ENCODE measurements around the gene ANXA8.

The ANXA8 gene

DNA sequence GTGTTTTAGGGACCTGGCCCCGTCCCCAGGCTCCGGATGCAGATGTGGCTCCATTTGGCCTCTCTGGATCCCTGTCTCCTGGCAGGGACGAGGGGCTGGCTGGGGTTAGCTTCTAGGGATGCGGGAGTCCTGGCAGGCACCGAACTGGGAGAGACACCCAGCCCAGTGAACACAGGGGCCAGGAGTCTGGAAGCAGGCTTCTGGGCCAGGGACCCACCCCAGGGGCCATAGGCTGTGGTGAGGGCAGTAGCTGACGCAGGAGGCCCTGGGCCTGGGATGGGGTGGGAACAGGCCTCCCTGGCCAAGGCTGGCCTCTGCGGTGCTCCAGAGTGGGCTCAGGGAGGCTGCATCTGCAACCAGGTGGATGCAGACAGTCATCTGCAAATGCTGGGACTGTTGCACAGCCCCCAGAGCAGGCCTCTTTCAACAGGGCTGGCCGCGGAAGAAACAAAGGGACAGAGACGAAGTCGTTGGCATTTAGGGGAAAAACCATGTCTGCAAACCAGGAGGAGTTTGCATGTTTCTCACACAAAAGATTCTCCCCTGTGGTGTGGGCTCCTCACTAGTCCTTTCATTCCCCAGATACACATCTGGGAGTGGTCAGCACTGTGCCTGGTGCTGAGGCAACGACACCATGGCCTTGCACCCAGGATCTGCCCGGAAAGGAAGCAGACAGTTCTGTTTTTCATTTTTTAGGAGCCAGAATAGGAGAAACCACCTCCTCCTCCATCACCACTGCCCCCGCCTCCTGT is 63.4 kb downstream of the ANXA8 start:
- Histone ChIP-seq H3K9ac (ENCODE audit: low read length) (no peak overlapping the region), H3K27ac (ENCODE audit: low read depth, low read length, poor library complexity, severe bottlenecking) (no peak overlapping the region), H2AFZ (ENCODE audit: low read length) (no peak overlapping the region), H3K4me3 (ENCODE audit: low read depth, low read length, poor library complexity, severe bottlenecking) (no peak overlapping the region), H3K9me2 (ENCODE audit: low read depth, low read length) (no peaks in the 10 kb centered on the region), H3K79me2 (ENCODE audit: insufficient read depth, low read length) (no peaks in the 10 kb centered on the region), H3F3A (ENCODE audit: insufficient read depth, low read length) (no peaks in the 10 kb centered on the region), H3K36me3 (ENCODE audit: insufficient read depth, low read length) (no peaks in the 10 kb centered on the region), H3K4me2 (ENCODE audit: low read length) (no peak overlapping the region), H3K27me3 (ENCODE audit: insufficient read depth, low read length) (no peaks in the 10 kb centered on the region), H3K4me1 (ENCODE audit: insufficient read depth, low read length, severe bottlenecking) (no peaks in the 10 kb centered on the region), H4K20me1 (ENCODE audit: insufficient read depth, low read length) (no peaks in the 10 kb centered on the region), H3K9me3 (ENCODE audit: low read length) (no peaks in the 10 kb centered on the region)
- TF ChIP-seq, protein P1, sequence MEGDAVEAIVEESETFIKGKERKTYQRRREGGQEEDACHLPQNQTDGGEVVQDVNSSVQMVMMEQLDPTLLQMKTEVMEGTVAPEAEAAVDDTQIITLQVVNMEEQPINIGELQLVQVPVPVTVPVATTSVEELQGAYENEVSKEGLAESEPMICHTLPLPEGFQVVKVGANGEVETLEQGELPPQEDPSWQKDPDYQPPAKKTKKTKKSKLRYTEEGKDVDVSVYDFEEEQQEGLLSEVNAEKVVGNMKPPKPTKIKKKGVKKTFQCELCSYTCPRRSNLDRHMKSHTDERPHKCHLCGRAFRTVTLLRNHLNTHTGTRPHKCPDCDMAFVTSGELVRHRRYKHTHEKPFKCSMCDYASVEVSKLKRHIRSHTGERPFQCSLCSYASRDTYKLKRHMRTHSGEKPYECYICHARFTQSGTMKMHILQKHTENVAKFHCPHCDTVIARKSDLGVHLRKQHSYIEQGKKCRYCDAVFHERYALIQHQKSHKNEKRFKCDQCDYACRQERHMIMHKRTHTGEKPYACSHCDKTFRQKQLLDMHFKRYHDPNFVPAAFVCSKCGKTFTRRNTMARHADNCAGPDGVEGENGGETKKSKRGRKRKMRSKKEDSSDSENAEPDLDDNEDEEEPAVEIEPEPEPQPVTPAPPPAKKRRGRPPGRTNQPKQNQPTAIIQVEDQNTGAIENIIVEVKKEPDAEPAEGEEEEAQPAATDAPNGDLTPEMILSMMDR (IDR thresholded peaks at IDR 0.05; ENCODE audit: low read length): no peak
- no peak for TF ChIP-seq EZH2 (IDR thresholded peaks at IDR 0.05; ENCODE audit: borderline replicate concordance, low read length)

DNA sequence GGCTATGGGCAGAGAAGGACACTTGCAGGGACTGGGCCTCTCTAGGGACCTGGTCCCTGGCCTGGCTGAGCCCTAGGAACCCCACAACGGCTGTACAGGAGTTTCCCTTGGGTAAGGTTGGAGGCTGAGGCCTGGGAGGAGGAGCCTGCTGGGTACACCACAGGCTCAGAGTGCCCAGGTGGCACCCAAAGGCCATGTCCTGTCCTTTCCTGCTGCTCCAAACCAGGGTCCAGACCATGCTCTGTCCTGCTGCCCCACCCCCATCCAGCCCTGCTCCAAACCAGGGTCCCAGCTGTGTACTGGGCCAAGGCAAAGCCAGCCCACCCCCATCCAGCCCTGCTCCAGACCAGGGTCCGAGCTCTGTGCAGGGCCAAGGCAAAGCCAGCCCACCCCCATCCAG is 64.5 kb downstream of the ANXA8 start:
- Histone ChIP-seq H3K36me3 (ENCODE audit: insufficient read depth, low read length) (no peaks in the 10 kb centered on the region), H3K4me3 (ENCODE audit: low read depth, low read length, poor library complexity, severe bottlenecking) (no peak overlapping the region), H3K27me3 (ENCODE audit: insufficient read depth, low read length) (no peaks in the 10 kb centered on the region)

DNA sequence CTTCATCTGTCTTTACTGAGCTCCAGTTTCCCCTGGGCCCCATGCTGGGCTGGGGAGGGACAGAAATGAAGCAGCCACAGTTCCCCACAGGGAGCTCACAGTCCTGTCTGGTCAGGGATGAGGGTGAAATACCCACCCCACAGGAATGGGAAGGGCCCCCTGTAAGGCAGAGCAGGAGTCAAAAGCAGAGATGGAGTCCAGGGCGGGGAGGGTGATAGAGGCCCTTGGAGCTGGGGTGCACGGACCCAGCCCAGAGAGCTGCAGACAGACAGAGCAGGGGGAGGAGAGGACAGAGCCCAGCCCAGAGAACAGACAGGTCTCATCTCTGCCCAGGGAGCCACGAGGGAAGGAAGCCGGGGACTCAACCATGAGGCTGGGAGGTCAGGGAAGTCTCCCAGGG is 64.9 kb downstream of the ANXA8 start:
- Histone ChIP-seq H2AFZ (ENCODE audit: low read length) (no peak overlapping the region), H3K4me1 (ENCODE audit: insufficient read depth, low read length, severe bottlenecking) (no peaks in the 10 kb centered on the region), H3F3A (ENCODE audit: insufficient read depth, low read length) (no peaks in the 10 kb centered on the region), H3K4me2 (ENCODE audit: low read length) (no peak overlapping the region), H3K27me3 (ENCODE audit: insufficient read depth, low read length) (no peaks in the 10 kb centered on the region), H3K36me3 (ENCODE audit: insufficient read depth, low read length) (no peaks in the 10 kb centered on the region), H3K9me2 (ENCODE audit: low read depth, low read length) (no peaks in the 10 kb centered on the region), H3K9me3 (ENCODE audit: low read length) (no peaks in the 10 kb centered on the region), H4K20me1 (ENCODE audit: insufficient read depth, low read length) (no peaks in the 10 kb centered on the region), H3K27ac (ENCODE audit: low read depth, low read length, poor library complexity, severe bottlenecking) (no peak overlapping the region), H3K79me2 (ENCODE audit: insufficient read depth, low read length) (no peaks in the 10 kb centered on the region), H3K4me3 (ENCODE audit: low read depth, low read length, poor library complexity, severe bottlenecking) (no peak overlapping the region), H3K9ac (ENCODE audit: low read length) (no peak overlapping the region)
- TF ChIP-seq, protein P1 (IDR thresholded peaks at IDR 0.05; ENCODE audit: low read length): no peak
- TF ChIP-seq EZH2 (IDR thresholded peaks at IDR 0.05; ENCODE audit: borderline replicate concordance, low read length): no peak

More for the DNA sequence above, 64.5 kb downstream of the ANXA8 start:
- Histone ChIP-seq H3K9me2 (ENCODE audit: low read depth, low read length) (no peaks in the 10 kb centered on the region), H3K9me3 (ENCODE audit: low read length) (no peaks in the 10 kb centered on the region), H3K79me2 (ENCODE audit: insufficient read depth, low read length) (no peaks in the 10 kb centered on the region), H3K4me2 (ENCODE audit: low read length) (no peak overlapping the region), H2AFZ (ENCODE audit: low read length) (no peak overlapping the region), H3K4me1 (ENCODE audit: insufficient read depth, low read length, severe bottlenecking) (no peaks in the 10 kb centered on the region), H3K27ac (ENCODE audit: low read depth, low read length, poor library complexity, severe bottlenecking) (no peak overlapping the region), H4K20me1 (ENCODE audit: insufficient read depth, low read length) (no peaks in the 10 kb centered on the region), H3F3A (ENCODE audit: insufficient read depth, low read length) (no peaks in the 10 kb centered on the region), H3K9ac (ENCODE audit: low read length) (no peak overlapping the region)
- no peak for TF ChIP-seq EZH2 (IDR thresholded peaks at IDR 0.05; ENCODE audit: borderline replicate concordance, low read length)
- TF ChIP-seq, protein P1 (IDR thresholded peaks at IDR 0.05; ENCODE audit: low read length): no peak
